ENCODE data around the gene USPL1. TPM values are rescaled to one million over a fixed set of nuclear protein-coding genes. Genes with fewer than 3 reads are reported as not detected.

Gene USPL1
- total and polyA plus RNA-seq, 2 donors from 2014 or later = 6.3 to 18.4 TPM

DNA sequence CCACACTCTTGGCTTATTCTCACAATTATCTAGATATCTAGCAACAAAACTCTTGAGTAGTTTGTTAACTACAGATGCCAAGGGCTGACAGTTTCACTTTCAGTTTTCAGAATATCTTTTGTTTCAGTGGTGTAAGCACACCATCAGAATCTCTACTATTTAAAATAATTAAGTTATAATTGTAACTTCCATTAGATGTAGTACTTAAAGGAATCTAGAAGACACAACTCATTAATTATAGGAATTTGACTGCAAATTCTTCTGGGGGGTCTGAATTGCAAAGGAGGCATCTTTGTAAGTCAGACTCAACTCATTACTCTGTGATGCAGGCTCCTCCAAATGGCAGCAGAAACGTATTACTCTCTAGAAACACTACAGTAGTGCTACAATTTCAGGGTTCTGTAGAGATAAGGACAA, 44.9 kb upstream of the USPL1 start:
- intact Hi-C loops (cut with DNase I) = no loop called here
- DNase-seq (peak in 2 of 5 donors; percentile 73 to 84), FAIRE-seq (no peak)

DNA sequence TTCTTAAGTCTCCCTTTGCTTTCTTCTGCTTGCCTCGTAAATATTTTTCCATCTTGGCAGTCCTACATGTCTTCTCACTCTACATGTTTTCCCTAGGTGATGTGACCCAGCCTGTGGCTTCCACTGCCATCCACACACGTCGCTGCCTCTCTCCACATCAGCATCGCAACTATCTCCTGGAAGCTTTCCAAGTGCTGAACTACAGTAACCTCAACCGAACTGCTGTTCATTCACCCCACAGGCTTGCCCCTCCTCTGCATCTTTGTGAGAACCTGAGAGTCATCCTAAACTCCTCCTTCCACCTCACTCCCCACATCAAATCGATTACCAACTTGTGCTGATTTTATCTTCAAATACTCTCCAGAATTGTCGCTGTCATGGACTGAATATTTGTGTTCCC, 41.2 kb upstream of the USPL1 start:
- Histone ChIP-seq H3K9me3 (ENCODE audit: control insufficient read depth in 2 of 3, insufficient read depth in 1 of 3, low read length in 3 of 3) (no peaks in the 10 kb centered on the region), H3K9ac (ENCODE audit: low read length in 3 of 3) (no peak overlapping the region), H3K4me3 (ENCODE audit: low read length in 3 of 3) (no peak overlapping the region), H3K36me3 (ENCODE audit: control insufficient read depth in 2 of 3, insufficient read depth in 3 of 3, low read length in 3 of 3) (no peaks in the 10 kb centered on the region), H3K27me3 (ENCODE audit: control insufficient read depth, insufficient read depth, low read length) (no peaks in the 10 kb centered on the region), H3K4me1 (ENCODE audit: control insufficient read depth in 2 of 3, insufficient read depth in 2 of 3, low read depth in 1 of 3, low read length in 3 of 3) (peaks cover 0 to 2% (median 0%) of the 10 kb centered on the region in 3 donors), H3K27ac (ENCODE audit: low read depth in 2 of 2, low read length in 2 of 2) (no peak overlapping the region)
- intact Hi-C loops (cut with DNase I) = no loop called here
- peak in 2 of 5 donors; percentile 37 to 47 for DNase-seq
- TF ChIP-seq, protein P1, sequence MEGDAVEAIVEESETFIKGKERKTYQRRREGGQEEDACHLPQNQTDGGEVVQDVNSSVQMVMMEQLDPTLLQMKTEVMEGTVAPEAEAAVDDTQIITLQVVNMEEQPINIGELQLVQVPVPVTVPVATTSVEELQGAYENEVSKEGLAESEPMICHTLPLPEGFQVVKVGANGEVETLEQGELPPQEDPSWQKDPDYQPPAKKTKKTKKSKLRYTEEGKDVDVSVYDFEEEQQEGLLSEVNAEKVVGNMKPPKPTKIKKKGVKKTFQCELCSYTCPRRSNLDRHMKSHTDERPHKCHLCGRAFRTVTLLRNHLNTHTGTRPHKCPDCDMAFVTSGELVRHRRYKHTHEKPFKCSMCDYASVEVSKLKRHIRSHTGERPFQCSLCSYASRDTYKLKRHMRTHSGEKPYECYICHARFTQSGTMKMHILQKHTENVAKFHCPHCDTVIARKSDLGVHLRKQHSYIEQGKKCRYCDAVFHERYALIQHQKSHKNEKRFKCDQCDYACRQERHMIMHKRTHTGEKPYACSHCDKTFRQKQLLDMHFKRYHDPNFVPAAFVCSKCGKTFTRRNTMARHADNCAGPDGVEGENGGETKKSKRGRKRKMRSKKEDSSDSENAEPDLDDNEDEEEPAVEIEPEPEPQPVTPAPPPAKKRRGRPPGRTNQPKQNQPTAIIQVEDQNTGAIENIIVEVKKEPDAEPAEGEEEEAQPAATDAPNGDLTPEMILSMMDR (IDR thresholded peaks at IDR 0.05; ENCODE audit: borderline replicate concordance, extremely low read depth, insufficient read depth) = no peak
- FAIRE-seq = no peak

More for the DNA sequence above, 44.9 kb upstream of the USPL1 start:
- H3K9ac ChIP-seq (ENCODE audit: low read length in 3 of 3) = peak overlapping the region in 2 of 3 donors; percentile 2 to 17
- no peaks in the 10 kb centered on the region for H3K36me3 ChIP-seq (ENCODE audit: control insufficient read depth in 2 of 3, insufficient read depth in 3 of 3, low read length in 3 of 3)
- H3K4me1 ChIP-seq (ENCODE audit: control insufficient read depth in 2 of 3, insufficient read depth in 2 of 3, low read depth in 1 of 3, low read length in 3 of 3) = peaks cover 0 to 2% (median 0%) of the 10 kb centered on the region in 3 donors
- H3K27ac ChIP-seq (ENCODE audit: low read depth in 2 of 2, low read length in 2 of 2) = peak overlapping the region; percentile 8 to 43
- H3K4me3 ChIP-seq (ENCODE audit: low read length in 3 of 3) = peak overlapping the region; percentile 26 to 62 (median 48)
- no peaks in the 10 kb centered on the region for H3K9me3 ChIP-seq (ENCODE audit: control insufficient read depth in 2 of 3, insufficient read depth in 1 of 3, low read length in 3 of 3)
- TF ChIP-seq, protein P1 (IDR thresholded peaks at IDR 0.05; ENCODE audit: borderline replicate concordance, extremely low read depth, insufficient read depth) = no peak
- H3K27me3 ChIP-seq (ENCODE audit: control insufficient read depth, insufficient read depth, low read length) = no peaks in the 10 kb centered on the region

GRCh38 chr13:30577401-30577852, 40.3 kb upstream of the USPL1 start:
- Histone ChIP-seq H3K27ac (ENCODE audit: low read depth in 2 of 2, low read length in 2 of 2) (no peak overlapping the region), H3K36me3 (ENCODE audit: control insufficient read depth in 2 of 3, insufficient read depth in 3 of 3, low read length in 3 of 3) (no peaks in the 10 kb centered on the region), H3K4me1 (ENCODE audit: control insufficient read depth in 2 of 3, insufficient read depth in 2 of 3, low read depth in 1 of 3, low read length in 3 of 3) (peaks cover 0 to 2% (median 0%) of the 10 kb centered on the region in 3 donors), H3K27me3 (ENCODE audit: control insufficient read depth, insufficient read depth, low read length) (no peaks in the 10 kb centered on the region), H3K4me3 (ENCODE audit: low read length in 3 of 3) (no peak overlapping the region), H3K9me3 (ENCODE audit: control insufficient read depth in 2 of 3, insufficient read depth in 1 of 3, low read length in 3 of 3) (no peaks in the 10 kb centered on the region), H3K9ac (ENCODE audit: low read length in 3 of 3) (no peak overlapping the region)
- FAIRE-seq (no peak), DNase-seq (no peak)
- intact Hi-C loops (cut with DNase I) = no loop called here
- TF ChIP-seq, protein P1 (IDR thresholded peaks at IDR 0.05; ENCODE audit: borderline replicate concordance, extremely low read depth, insufficient read depth) = no peak
